Measurements from ENCODE around the gene PLCL2.

The PLCL2 gene

DNA sequence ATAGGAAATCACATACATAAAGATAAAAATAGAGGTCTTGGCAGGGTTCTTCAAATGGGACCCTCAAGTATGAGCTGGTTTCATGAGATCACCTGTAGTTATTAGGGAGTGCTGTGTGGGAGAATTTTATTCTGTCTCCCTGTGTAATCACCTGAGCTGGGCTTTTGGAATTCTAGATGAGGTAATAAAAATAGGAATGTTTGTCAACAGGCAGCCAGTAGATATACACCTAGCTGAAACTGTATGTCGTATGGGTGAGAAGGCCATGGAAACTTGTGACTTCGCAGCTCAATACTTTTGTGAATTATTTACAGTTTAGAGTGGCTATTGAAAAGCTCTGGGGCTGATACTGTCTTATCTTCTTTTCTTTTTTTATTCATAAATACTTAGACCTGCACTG, 40.5 kb upstream of the PLCL2 start:
- Histone ChIP-seq H3K27me3 (ENCODE audit: low read length) (no peaks in the 10 kb centered on the region), H4K20me1 (ENCODE audit: low read depth, low read length) (no peaks in the 10 kb centered on the region), H3K9me2 (replicated peaks; ENCODE audit: insufficient read depth, low read length) (no peaks in the 10 kb centered on the region)

DNA sequence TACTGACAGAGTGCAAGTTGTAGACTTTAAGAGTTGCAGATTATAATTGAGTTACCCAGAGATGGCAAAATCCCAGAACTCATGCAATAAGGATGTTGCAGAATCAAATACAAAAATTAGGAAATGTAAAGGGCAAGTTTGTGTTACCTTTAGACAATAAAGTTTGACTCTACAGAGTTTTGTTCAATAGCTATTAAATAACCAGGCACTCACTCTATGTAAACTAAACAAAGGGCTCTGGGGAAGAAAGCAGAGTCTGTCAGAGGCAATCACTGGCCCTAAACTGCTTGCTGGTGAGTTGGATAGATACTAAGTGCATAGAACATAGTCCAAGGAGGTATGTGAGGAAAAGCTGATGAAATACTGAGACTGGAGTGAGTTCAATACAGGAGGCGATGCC, 40.0 kb upstream of the PLCL2 start:
- no peak overlapping the region for H2AFZ ChIP-seq (ENCODE audit: low read depth, low read length, severe bottlenecking)

More for the DNA sequence above, 40.5 kb upstream of the PLCL2 start:
- Histone ChIP-seq H3K79me2 (ENCODE audit: insufficient read depth, low read length) (no peaks in the 10 kb centered on the region), H3K4me3 (ENCODE audit: insufficient read depth, low read length, poor library complexity, severe bottlenecking) (no peak overlapping the region), H3K27ac (ENCODE audit: low read depth, low read length) (no peak overlapping the region), H3K9me3 (ENCODE audit: insufficient read depth, low read length) (no peaks in the 10 kb centered on the region), H3K9ac (ENCODE audit: low read length) (no peak overlapping the region), H3F3A (ENCODE audit: insufficient read depth) (peaks cover 19% of the 10 kb centered on the region), H3K4me2 (ENCODE audit: low read depth, low read length, poor library complexity, severe bottlenecking) (no peak overlapping the region), H2AFZ (ENCODE audit: low read depth, low read length, severe bottlenecking) (no peak overlapping the region), H3K36me3 (ENCODE audit: low read length) (no peaks in the 10 kb centered on the region)
- TF ChIP-seq, protein P1, sequence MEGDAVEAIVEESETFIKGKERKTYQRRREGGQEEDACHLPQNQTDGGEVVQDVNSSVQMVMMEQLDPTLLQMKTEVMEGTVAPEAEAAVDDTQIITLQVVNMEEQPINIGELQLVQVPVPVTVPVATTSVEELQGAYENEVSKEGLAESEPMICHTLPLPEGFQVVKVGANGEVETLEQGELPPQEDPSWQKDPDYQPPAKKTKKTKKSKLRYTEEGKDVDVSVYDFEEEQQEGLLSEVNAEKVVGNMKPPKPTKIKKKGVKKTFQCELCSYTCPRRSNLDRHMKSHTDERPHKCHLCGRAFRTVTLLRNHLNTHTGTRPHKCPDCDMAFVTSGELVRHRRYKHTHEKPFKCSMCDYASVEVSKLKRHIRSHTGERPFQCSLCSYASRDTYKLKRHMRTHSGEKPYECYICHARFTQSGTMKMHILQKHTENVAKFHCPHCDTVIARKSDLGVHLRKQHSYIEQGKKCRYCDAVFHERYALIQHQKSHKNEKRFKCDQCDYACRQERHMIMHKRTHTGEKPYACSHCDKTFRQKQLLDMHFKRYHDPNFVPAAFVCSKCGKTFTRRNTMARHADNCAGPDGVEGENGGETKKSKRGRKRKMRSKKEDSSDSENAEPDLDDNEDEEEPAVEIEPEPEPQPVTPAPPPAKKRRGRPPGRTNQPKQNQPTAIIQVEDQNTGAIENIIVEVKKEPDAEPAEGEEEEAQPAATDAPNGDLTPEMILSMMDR (IDR thresholded peaks at IDR 0.05; ENCODE audit: insufficient read depth, low read length, poor library complexity, severe bottlenecking): no peak
- no peak for TF ChIP-seq EZH2phosphoT487 (conservative IDR thresholded peaks at IDR 0.05; ENCODE audit: low read length)

DNA sequence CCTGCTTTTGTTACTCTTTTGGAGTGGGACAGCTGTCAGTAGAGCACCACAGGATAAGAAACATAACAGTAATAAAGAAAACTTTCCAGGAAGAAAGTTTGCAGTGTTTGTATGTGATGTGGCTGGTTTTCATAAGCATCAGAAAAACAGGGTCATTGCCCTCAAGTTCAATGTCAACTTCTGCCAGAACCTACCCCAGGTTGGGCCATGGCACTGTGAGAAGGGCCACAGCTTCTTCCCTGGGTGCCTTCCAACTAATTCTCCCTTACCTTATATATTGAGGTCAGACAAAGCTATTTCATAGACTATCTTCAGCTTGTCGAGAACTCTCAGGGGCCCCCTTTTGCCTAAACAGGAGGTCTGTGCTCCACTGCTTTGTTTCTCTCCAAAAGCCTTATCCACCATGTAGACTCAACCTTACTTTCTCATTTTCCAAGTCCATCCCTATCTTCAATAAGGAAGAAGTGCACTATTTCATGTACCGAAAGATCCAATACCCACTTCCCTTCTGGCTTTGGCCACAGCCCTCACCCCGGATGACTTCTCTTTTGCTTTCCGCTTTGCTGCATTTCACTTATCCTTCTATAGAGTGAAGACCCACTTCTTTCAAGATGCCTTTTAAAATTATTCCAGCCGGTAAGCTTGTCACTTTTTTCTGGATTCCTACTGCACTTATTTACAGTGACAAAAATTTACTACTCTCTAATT, 38.2 kb upstream of the PLCL2 start:
- Histone ChIP-seq H3K4me3 (ENCODE audit: insufficient read depth, low read length, poor library complexity, severe bottlenecking) (no peak overlapping the region), H2AFZ (ENCODE audit: low read depth, low read length, severe bottlenecking) (no peak overlapping the region), H3K36me3 (ENCODE audit: low read length) (no peaks in the 10 kb centered on the region), H3K9me3 (ENCODE audit: insufficient read depth, low read length) (no peaks in the 10 kb centered on the region), H3K27me3 (ENCODE audit: low read length) (no peaks in the 10 kb centered on the region), H3K27ac (ENCODE audit: low read depth, low read length) (no peak overlapping the region), H3K9me2 (replicated peaks; ENCODE audit: insufficient read depth, low read length) (no peaks in the 10 kb centered on the region), H4K20me1 (ENCODE audit: low read depth, low read length) (no peaks in the 10 kb centered on the region), H3K9ac (ENCODE audit: low read length) (no peak overlapping the region), H3K79me2 (ENCODE audit: insufficient read depth, low read length) (no peaks in the 10 kb centered on the region), H3F3A (ENCODE audit: insufficient read depth) (peaks cover 17% of the 10 kb centered on the region), H3K4me2 (ENCODE audit: low read depth, low read length, poor library complexity, severe bottlenecking) (no peak overlapping the region)
- no peak for TF ChIP-seq EZH2phosphoT487 (conservative IDR thresholded peaks at IDR 0.05; ENCODE audit: low read length)
- TF ChIP-seq, protein P1 (IDR thresholded peaks at IDR 0.05; ENCODE audit: insufficient read depth, low read length, poor library complexity, severe bottlenecking): no peak

More for the DNA sequence above, 40.0 kb upstream of the PLCL2 start:
- H3K27ac ChIP-seq (ENCODE audit: low read depth, low read length): no peak overlapping the region
- H3K9me3 ChIP-seq (ENCODE audit: insufficient read depth, low read length): no peaks in the 10 kb centered on the region
- no peak overlapping the region for H3K4me3 ChIP-seq (ENCODE audit: insufficient read depth, low read length, poor library complexity, severe bottlenecking)
- peaks cover 19% of the 10 kb centered on the region for H3F3A ChIP-seq (ENCODE audit: insufficient read depth)
- TF ChIP-seq, protein P1 (IDR thresholded peaks at IDR 0.05; ENCODE audit: insufficient read depth, low read length, poor library complexity, severe bottlenecking): no peak
- no peak for TF ChIP-seq EZH2phosphoT487 (conservative IDR thresholded peaks at IDR 0.05; ENCODE audit: low read length)
- no peak overlapping the region for H3K4me2 ChIP-seq (ENCODE audit: low read depth, low read length, poor library complexity, severe bottlenecking)
- H4K20me1 ChIP-seq (ENCODE audit: low read depth, low read length): no peaks in the 10 kb centered on the region
- no peaks in the 10 kb centered on the region for H3K79me2 ChIP-seq (ENCODE audit: insufficient read depth, low read length)
- H3K36me3 ChIP-seq (ENCODE audit: low read length): no peaks in the 10 kb centered on the region
- H3K9ac ChIP-seq (ENCODE audit: low read length): no peak overlapping the region
- H3K27me3 ChIP-seq (ENCODE audit: low read length): no peaks in the 10 kb centered on the region
- no peaks in the 10 kb centered on the region for H3K9me2 ChIP-seq (replicated peaks; ENCODE audit: insufficient read depth, low read length)

Data from SU-DHL-6 (cell line).